Central memory CD4-positive, alpha-beta T cell (primary cell): Measurements from ENCODE around the gene STAB2.

Experiments
- DNase-seq: peaks from one replicate; pipeline ENCODE4 v3.0.0; 2022

STAB2 gene

DNA sequence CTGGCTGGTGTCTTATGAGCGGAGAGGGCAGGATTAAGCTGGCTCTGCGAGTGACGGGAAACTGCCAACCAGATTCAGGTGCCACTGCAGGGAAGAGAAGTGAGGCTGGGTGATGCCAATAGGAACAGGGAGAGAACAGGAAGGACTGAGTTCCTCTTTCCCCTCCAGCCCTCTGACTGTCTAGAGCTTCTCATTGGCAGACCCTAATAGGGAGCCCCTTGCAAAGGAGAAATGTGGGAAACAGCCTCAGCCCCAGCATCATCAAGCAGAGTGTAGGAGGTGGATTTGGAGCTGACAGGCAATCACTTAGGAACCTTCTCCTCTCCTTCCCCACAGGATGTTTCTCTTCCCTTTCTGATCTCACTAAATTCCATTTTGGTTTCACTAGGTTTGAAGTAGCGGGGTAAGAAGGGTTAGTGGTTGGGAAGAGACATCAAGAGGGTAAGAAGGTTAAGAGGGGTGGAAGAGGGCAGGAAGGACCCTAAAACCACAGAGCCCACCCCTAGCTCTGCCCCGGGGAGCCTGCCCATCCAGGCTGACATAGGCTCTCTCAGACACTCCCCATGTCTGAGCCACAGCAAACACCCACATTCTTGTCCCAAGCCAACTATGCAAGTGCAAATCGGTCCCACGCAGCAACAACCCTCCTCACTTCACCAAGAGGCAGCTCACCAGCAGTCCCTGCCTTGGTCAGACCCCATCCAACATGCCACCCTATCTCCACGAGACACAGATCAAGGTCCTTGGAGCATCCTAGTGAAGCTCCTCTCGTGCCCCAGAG, 111.1 kb downstream of the STAB2 start:
- no peak for DNase-seq

DNA sequence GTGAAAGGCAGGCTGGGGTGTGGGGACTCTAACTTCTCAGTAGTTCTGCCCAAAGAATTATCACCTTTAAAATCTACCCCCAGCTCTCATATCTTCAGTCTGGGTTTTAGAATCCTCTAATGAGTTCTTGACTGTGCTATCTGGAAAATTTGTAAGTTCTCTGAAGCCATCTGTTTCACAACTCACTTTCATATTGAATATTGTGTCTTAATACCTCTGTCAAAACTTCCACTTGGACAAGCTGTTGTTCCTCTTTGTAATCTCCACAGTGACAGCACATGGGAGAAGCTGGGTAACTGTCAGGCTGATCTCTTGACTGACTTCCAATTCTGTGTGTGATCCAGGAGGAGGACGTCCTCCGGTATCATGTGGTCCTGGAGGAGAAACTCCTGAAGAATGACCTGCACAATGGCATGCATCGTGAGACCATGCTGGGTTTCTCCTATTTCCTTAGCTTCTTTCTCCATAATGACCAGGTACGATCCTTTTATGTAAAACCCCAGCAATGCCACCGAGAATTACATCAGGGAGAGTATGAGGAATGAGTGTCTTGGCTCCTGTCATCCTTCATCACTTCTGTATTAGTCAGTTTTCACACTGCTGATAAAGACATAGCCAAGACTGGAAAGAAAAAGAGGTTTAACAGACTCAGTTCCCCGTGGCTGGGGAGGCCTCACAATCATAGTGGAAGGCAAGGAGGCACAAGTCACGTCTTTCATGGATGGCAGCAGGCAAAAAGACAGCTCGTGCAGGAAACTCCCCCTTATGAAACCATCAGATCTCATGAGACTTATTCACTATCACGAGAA, 111.9 kb downstream of the STAB2 start:
- DNase-seq = no peak

DNA sequence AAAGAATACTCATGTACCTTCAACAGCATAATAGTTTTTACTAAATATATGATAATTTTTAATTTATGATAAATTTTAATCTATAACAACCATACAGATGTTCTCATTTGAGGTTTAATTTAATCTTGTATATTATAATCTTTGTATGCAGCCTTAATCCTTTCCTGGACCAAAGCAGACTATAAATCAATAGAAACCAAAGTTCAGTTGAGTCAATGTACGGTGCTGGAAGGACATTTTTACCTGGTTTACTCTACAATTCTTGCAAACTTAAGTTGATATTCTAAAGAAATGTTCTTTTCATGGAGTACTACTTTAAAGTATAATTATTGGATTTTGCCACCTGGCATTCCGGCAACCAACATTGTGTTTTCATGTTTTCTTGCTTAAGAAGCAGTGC, 118.0 kb downstream of the STAB2 start:
- no peak for DNase-seq

DNA sequence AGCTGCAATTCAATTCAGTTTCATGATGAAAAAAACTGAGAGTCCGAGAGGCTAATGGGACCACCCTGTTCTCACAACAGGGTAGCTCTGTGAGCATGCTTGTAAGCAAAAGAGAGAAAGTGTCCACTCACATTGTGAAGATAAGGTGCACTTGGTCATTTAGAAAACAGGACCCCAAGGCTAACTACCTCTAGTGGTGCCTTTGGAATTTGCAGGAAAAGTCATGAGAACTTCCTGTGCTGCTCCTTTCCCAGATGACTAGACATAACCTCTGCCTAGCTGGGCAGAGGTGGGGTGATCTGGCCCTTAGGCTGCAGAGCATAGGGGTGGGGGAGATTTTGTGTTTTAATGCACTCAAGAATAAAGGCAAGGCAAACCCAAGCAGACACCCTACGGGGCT, 118.9 kb downstream of the STAB2 start:
- DNase-seq = no peak

DNA sequence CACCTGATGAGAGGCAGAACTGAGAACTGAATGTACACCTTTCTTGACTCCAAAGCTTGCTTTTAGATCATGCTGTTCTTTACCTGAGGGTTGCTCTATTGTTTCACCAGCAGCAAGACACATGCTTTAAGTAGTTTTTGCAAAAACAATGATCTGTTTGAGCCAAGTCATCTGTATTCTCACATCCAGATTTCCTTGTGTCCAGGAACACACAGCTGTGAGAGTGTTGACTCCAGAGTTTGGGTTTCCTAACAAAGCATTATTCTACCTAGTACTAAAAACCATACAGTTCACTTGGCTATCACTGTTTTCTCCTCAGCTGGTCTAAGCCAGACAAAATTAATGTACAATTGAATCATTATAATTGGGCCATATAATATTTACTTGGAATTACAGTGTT, 120.4 kb downstream of the STAB2 start:
- no peak for DNase-seq

DNA sequence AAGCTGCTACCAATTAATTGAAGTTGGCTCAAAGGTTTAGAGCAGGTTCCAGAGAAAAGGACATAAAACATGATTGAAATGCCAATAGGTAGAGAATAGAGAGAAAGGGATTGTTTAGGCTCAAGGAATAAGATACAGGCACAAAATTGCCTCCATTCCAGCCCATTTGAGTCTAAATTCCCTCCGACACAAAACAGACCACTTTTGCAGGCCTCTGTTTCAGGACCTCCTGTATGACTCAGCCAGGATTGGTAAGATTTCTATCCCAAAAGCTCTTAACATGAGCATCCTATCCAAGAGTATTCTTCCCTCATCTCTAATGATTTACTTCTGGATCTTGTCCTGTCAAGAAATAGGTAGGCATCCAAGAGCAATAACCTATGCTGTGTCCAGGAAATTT, 123.5 kb downstream of the STAB2 start:
- DNase-seq = no peak

DNA sequence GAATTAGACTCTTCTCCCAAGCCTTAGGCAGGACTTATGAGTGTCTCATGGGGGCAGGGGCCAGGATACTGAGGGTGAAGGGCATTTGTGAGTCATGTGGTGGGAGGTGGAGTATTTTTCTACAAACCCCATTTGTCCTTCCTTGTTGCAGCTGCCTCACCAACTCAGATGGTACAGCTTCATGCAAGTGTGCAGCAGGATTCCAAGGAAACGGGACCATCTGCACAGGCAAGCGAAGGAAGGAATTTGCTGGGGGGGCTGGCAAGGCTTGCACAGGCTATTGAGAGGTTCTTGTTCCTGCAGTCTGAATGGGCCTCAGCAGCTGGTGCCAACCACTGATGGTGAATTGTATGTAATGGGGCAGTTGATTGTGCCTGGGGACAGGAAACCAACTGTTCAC, 125.1 kb downstream of the STAB2 start:
- no peak for DNase-seq

DNA sequence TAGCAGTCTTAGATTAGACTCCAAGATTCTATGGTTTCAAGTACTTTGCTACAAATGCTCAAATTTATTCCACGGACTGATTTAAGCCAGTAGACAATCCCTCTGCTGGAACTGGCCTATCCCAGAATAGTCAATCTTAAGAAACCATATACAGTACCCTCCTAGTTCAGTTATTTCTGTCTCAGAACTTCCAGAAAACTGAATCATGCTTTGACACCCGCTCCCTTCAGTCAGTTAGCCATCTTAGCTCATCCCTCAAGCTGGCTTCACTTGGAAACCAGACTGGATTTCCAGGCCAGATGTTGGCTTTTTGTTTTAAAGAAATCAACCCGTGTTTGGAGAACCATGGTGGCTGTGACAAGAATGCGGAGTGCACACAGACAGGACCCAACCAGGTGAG, 128.4 kb downstream of the STAB2 start:
- no peak for DNase-seq

DNA sequence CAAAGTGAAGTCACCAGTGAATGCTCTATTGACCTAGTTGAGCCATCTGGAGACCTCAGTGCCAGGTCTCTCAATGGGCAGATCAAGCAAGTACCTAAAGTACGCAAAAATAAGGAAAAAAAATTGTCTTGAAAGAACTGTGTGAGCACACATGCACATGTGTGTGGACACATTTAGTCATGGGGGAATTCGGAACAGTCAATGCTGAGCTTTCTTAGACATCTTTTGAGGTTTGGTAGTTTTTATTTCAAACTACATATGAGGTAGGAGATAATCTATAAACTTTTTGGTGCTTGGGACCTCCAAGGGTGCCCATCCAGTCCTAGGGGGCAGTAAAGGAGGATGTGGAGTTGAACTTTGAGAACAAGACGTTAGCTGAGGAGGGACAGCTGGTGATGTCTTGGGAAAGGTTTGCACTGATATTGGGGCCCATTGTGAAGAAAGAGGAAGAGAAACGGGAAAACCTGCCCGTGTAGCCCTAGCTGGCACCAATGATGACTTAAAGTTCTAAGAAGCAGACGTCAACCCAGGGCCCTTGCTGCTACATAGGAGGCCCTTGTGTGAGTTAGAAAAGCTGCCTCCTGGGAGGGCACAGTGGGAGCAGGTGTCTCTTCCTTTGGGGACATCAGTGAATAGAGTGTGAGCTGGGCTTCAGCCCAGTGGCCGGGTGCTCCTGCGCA, 129.6 kb downstream of the STAB2 start:
- no peak for DNase-seq

DNA sequence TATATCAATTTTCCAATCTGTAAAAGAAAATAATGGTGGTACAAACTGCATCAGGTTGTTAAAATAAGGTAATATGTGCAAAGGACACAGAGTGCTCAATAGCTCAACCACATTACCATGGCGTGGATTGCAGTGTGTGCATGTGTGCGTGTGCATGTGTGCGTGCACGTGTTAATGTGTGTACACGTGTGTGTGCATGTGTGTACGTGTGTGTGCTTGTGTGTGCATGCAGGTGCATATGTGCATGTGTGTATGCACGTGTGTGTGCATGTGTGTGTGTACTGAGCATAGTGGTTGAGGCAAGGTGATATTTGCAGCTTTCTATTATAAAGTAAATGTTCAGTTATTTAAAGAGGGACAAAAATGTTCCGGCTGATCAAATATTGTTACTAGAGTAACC, 138.3 kb downstream of the STAB2 start:
- no peak for DNase-seq

DNA sequence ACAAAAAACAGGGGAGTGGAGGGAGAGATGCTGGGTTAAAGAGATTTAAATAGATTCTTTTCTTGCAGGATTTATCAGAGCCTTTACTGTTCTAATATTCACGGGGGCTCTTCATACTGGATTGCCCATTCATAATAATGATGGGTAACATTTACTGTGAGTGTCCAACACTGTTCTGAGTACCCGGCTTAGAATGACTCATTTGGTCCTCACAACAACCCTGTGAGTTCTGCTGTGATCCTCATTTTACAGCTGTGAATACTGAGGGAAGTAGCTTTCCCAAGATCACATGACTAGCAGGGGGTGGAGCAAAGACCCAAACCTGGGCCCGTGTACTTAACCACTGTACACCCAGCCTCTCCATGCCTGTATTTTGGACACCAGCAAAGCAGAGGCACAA, 140.6 kb downstream of the STAB2 start:
- no peak for DNase-seq

DNA sequence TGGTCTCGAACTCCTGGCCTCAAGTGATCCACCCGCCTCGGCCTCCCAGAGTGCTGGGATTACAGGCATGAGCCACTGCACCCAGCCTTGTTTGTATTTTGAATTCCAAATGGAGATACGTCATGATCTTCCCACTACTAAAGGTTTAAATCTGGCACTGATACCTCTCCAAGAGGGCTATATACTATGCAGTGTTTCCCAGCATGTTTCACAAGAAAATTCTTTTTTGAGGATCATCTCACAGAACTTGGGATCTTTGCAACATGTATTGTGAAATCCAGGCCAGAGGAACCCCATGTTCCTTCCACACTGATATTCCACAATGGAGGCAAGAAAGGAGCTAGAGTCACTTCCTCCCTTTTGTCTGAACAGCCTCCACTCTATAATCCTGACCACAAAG, 141.2 kb downstream of the STAB2 start:
- no peak for DNase-seq

DNA sequence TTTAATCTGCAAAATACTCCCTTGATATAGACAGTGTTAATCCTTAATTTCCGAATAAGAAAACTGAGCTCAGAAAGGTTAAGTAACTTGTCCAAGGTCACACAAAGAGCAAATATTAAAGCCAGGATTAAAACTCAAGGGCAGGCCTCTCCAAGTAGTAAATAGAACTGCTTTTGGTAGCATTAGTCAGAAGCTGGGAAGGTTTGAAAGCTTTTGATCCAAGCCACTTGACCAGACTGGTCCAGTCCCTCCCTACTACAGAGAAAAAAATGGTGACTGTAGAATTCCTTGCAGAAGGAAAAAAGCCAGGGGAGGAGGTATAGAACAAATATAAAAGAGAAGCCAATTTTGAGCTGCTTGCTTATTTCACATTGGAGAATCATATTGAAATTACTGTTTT, 142.4 kb downstream of the STAB2 start:
- no peak for DNase-seq

DNA sequence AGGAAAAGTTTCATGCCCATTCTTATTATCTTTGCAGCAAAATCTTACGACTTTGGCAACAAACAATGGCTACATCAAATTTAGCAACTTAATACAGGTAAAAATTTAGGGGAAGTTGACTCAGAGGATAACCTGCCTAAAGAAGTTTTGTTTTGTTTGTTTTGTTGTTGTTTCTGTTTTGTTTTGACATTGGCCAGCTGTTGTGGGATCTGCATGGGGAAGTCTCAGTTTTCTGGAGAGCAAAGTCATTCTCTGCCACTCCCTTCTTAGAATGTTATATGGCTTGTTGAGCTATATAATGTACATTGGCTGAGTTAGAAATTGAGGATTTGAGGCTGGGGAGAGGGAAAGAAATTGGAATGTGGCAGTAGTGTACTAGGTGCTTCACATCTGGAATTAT, 144.5 kb downstream of the STAB2 start:
- DNase-seq = no peak

DNA sequence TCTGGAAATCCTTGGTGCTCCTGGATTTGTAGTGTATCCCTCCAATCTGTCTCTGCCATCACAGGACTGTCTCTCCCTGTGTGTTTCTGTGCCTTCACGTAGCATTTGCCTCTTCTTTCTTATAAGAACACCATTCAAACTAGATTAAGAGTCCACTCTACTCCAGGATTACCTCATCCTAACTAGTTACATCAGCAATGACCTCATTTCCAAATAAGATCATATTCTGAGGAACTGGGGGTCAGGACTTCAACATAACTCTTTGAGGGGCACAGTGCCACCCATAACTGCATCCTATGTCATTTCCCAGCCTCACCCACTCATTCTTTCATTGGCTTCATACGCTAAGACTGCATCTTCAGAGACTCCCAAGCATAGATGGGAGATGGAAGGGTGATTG, 147.8 kb downstream of the STAB2 start:
- DNase-seq = no peak

DNA sequence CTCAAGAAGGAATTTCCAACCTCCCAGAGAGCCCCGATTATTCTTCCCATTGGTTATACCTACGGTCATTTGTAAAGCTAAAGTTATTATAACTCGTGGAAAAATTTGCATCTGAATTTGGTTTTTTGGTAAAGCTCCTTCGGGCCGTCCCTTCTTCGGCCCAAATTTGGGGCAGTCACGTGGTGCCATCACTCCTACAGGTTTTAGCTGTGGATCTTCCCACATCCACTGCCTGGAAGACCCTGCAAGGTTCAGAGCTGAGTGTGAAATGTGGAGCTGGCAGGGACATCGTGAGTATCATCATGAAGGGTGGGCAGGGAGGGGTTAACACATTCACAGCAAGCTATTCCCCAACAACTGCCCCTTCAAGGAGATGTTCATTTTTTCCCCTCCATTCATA, 148.2 kb downstream of the STAB2 start:
- no peak for DNase-seq

DNA sequence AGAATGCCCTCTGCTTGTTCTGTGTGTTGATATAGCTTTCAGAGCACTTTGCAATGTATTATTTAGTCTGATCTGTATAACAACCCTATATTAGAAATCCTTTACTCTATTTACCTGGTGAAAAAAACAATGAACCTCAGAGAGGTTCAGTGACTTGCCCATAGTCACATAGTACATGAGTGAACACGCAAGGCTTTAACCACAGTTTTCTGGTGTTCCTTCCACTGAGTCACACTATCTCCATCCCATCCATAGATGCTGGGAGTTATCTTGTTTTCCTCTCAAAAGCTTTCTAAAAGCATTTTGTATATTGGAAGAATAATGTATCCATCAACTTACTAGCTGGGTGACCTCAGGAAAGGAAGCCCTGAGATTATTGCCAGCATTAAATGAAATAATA, 149.5 kb downstream of the STAB2 start:
- DNase-seq = no peak

DNA sequence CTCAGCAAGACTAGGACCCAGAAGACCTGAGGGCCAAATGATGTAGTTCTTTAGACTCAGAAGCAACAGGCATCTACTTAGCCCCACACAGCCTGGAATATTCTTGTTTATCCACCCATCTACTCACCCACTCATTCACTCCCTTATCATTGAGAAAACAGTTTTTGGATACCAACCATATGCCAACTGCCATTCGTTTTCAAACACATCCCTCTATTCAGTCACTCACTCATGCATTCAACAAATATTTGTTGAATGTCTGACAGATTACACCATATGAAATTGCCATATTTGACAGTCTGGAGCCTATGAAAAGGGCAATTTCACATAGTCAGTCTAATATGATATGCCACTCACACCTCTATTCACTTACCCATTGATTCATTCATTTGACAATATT, 150.8 kb downstream of the STAB2 start:
- no peak for DNase-seq

DNA sequence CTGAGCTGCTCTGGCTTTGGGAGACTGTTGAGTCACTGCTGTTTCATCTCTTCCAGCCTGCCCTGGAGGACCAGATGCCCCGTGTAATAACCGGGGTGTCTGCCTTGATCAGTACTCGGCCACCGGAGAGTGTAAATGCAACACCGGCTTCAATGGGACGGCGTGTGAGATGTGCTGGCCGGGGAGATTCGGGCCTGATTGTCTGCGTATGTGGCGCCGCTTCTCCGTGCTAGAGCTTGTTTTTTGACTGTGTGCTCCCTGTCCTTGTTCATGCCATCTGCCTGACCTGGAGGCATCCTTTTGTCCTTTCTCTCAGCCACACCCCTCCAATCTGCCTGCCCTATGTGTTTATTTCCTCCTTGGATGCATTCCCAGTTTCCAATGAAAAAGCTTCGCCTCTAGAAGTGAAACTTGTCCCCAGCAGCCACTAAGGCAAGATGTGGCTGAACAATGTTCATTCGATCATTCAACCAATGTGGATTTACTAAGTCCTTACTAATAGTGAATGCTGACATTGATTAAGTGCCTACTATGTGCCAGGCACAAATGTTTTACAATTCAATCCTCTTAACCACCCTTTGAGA, 155.4 kb downstream of the STAB2 start:
- no peak for DNase-seq

DNA sequence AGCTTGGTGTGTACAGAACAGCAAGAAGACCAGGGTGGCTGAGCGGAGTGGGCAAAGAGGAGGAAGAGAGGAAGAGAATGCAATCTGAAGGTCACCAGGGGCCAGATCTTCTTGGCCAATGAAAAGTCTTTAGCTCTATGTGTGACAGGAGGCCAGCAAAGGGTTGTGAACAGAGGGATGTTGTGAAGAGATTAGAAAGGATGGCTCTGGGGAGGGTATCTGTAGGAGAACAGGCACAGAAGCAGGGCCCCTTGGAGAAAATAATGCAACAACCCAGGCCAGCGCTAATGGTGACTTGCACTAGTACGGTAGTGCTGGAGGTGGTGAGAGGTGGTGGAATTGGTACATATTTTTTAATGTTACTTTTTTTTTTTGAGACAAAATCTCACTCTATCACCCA, 156.7 kb downstream of the STAB2 start:
- DNase-seq = no peak

DNA sequence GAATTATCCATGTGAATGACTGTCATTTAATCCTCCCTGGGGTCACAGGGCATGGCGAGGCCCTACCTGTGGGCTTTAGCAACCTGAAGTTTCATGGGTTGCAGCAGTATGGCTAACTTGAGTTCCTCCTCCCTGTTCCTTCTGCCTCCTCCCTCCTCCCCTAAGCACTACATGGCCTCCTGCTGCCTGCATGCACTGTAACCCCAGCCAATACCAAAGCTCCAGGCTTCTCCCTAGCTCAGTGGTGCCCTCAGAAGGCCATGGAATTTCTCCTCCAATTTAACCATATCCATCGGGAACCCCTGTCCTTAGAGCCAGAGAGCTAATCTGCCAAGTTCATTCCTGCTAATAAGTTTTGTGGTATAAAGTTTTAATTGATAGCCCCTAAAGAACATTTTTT, 158.9 kb downstream of the STAB2 start:
- no peak for DNase-seq

DNA sequence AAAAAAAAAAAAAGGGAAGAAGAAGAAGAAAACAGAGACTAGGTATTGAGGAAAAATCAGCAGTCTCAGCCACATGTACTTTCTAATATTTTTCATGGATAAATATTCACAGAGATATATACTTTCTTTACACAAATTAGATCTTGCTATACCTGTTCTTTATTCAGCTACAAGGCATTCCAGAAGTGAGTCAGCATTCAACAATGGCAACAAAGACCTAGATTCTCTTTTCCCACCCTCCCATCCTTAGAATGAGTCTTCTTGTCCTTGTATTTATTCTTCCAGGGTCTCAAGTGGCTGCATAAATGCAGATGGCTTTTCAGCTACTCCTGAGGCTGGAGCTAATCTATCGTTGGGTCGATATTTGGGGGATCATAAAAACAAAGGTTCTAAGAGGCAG, 160.9 kb downstream of the STAB2 start:
- no peak for DNase-seq

DNA sequence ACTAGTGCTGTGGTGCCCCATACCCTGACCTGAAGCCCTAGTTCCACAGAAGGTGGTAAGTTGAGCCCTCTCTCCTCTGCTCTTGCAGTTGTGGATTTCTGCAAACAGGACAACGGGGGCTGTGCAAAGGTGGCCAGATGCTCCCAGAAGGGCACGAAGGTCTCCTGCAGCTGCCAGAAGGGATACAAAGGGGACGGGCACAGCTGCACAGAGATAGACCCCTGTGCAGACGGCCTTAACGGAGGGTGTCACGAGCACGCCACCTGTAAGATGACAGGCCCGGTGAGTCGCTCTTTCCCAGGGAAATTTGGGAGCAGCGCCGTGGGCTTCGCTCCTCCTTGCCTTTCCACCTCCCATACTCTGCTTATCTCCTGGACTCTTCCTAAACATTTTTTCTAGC, 161.8 kb downstream of the STAB2 start:
- DNase-seq = no peak

DNA sequence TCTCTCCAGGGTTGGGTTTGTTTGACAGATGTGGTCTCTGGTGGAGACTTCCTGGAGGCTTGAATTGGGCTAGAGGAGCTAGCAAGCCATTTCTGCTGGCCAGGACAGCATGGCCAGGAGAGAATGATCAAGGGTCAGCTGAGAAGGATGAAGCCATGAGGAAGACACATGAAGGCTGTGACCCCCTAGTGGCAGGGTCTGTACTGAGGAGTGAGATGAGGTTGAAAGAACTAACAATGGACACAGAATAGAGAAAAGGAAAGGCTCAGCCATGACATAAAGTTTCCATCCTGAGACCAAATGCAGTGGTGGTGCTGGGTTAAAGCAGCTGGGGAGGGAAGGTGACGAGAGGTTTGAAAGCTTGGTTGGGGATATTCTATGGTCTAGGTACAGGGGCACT, 164.1 kb downstream of the STAB2 start:
- DNase-seq = no peak
